Measurements from ENCODE around the gene RNU1-2. TPM values are rescaled to one million over a fixed set of nuclear protein-coding genes. Genes with fewer than 3 reads are reported as not detected.
"Not testable (repeated sequence)": the region's sequence is repeated elsewhere in the genome, so short reads cannot be mapped to it uniquely, and the experiment has no call there.

RNU1-2 gene
- total RNA-seq, 1 experiment from 2014 or later, result 1,606 TPM

- POLR2A ChIA-PET, result interaction anchor here (2.8 to 3.0 kb wide), 2 partner anchors 8 to 12 kb away, joined by 17 to 24 read pairs; no protein-coding TSS in a partner anchor
- no peak for DNase-seq (ENCODE audit: unreplicated experiment)
- TF ChIP-seq, protein P1, sequence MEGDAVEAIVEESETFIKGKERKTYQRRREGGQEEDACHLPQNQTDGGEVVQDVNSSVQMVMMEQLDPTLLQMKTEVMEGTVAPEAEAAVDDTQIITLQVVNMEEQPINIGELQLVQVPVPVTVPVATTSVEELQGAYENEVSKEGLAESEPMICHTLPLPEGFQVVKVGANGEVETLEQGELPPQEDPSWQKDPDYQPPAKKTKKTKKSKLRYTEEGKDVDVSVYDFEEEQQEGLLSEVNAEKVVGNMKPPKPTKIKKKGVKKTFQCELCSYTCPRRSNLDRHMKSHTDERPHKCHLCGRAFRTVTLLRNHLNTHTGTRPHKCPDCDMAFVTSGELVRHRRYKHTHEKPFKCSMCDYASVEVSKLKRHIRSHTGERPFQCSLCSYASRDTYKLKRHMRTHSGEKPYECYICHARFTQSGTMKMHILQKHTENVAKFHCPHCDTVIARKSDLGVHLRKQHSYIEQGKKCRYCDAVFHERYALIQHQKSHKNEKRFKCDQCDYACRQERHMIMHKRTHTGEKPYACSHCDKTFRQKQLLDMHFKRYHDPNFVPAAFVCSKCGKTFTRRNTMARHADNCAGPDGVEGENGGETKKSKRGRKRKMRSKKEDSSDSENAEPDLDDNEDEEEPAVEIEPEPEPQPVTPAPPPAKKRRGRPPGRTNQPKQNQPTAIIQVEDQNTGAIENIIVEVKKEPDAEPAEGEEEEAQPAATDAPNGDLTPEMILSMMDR (IDR thresholded peaks at IDR 0.05; ENCODE audit: unreplicated experiment), result no peak
- BruUV-seq (replicated peaks), result no TSS peak
- Mint-ChIP-seq H3K4me1 (ENCODE audit: insufficient read depth, unreplicated experiment) (peaks cover 18% of the 10 kb centered on the region), H3K27me3 (ENCODE audit: insufficient read depth, unreplicated experiment) (no peaks in the 10 kb centered on the region), H3K36me3 (ENCODE audit: insufficient read depth, unreplicated experiment) (no peaks in the 10 kb centered on the region), H3K27ac (ENCODE audit: low read depth, unreplicated experiment) (no peak overlapping the region), H3K4me3 (ENCODE audit: unreplicated experiment) (peak overlapping the region; percentile 77), H3K9me3 (ENCODE audit: unreplicated experiment) (no peaks in the 10 kb centered on the region)
- intact Hi-C loops (cut with micrococcal nuclease), result loop anchor here (5.0 kb wide), 1 partner anchor 134 kb away; no protein-coding TSS in a partner anchor
- CTCF ChIA-PET, result interaction anchor here (0.7 kb wide), 1 partner anchor 202 kb away, joined by 3 read pairs; no protein-coding TSS in a partner anchor
Observed at GRCh38 chr1:16913181-16913832, 17.5 kb downstream of the RNU1-2 start.

DNA sequence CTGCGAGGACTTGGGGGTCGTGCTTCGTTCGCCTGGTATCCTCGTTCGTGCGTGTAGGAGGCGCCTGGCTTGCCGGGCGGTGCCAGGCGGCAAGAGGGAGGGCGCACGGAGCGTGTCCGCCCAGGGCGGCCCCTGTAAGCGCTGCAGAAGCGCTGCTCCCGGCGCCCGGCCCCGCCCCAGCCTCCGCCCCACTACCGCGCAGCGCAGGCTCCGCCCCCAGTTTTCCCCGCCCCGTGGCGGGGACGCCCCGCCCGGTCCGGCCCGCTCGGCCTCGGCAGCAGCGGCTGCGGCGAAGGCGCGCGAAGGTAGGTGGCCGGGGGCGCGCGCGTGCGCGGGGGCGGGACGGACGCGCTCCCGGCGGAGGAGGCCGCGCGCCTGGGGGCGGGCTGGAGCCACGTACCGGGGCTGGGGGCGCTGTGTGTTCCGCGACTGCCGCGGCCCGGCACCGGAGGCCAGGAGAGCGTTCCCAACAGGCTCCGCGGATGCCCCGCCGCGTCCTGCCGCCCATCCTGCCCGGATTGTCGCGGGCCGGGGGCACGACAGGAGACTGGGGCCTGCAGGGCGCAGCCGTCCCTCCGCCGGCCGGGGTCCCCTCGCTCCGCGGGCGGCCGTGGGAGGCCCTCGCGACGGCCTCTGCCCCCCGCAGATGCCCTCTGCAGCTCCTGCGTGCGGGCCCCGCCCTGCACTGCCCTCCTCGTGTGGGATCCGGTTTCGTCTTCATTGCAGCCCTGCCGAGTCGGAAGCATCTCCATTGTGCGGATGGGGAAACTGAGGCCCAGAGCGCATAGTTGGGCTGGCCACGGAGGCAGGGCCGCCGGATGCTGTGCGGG lies 18.3 kb downstream of the RNU1-2 start:
- Mint-ChIP-seq H3K27ac (ENCODE audit: low read depth, unreplicated experiment) (peak overlapping the region; percentile 80), H3K9me3 (ENCODE audit: unreplicated experiment) (no peaks in the 10 kb centered on the region), H3K4me3 (ENCODE audit: unreplicated experiment) (peak overlapping the region; percentile 77), H3K36me3 (ENCODE audit: insufficient read depth, unreplicated experiment) (no peaks in the 10 kb centered on the region), H3K27me3 (ENCODE audit: insufficient read depth, unreplicated experiment) (no peaks in the 10 kb centered on the region), H3K4me1 (ENCODE audit: insufficient read depth, unreplicated experiment) (peaks cover 18% of the 10 kb centered on the region)
- intact Hi-C loops (cut with micrococcal nuclease), result loop anchor here (5.0 kb wide), 1 partner anchor 133 kb away; no protein-coding TSS in a partner anchor
- ChIA-PET CTCF (interaction anchor here (0.7 kb wide), 2 partner anchors 203 to 293 kb away, joined by 3 read pairs; no protein-coding TSS in a partner anchor), POLR2A (interaction anchor here (0.6 to 3.0 kb wide), 4 partner anchors 9 to 271 kb away, joined by 3 to 24 read pairs (median 10); no protein-coding TSS in a partner anchor)
- no TSS peak for BruUV-seq (replicated peaks)
- TF ChIP-seq, protein P1 (IDR thresholded peaks at IDR 0.05; ENCODE audit: unreplicated experiment), result peak; percentile 10
- peak; percentile 89 for DNase-seq (ENCODE audit: unreplicated experiment)

DNA sequence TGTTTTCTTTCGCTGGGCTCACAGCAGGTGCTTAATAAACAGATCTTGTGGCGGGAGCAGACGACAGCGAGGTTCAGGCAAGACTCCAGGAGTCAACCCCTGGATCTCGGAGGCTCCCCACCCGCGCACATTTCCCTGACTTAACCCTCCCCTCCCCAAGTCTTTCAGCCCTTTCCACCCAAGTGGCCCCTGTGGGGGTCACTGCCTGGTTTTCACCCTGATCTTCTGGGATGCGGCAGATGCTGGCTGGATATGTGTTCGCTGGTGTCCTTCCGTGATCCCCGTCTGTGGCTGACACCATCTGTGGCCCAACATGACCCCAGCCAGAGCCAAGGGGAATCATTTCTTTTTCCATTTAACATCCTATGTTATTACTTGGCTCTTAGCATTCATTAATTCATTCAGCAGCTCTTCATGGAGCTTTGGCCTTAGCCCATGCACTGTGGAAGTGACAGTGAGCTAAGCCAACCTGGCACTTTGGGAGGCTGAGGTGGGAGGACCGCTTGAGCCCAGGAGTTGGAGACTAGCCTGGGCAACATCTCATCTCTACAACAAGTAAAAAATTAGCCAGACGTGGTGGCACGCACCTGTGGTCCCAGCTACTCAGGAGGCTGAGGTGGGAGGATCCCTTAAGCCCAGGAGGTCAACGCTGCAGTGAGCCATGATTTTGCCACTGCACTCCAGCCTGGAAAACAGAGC lies 19.3 kb downstream of the RNU1-2 start:
- H3K9me3 Mint-ChIP-seq (ENCODE audit: unreplicated experiment); DNase-seq (ENCODE audit: unreplicated experiment); H3K36me3 Mint-ChIP-seq (ENCODE audit: insufficient read depth, unreplicated experiment); H3K27me3 Mint-ChIP-seq (ENCODE audit: insufficient read depth, unreplicated experiment): not testable (repeated sequence)
- CTCF ChIA-PET, result interaction anchor here (0.6 to 1.1 kb wide), 5 partner anchors 10 to 294 kb away, joined by 3 to 8 read pairs (median 4); no protein-coding TSS in a partner anchor
- H3K27ac Mint-ChIP-seq (ENCODE audit: low read depth, unreplicated experiment), result peak overlapping the region; percentile 80
- TSS peak; percentile 33 for BruUV-seq (replicated peaks)
- intact Hi-C loops (cut with micrococcal nuclease), result loop anchor here (5.0 kb wide), 1 partner anchor 132 kb away; no protein-coding TSS in a partner anchor
- peak overlapping the region; percentile 77 for H3K4me3 Mint-ChIP-seq (ENCODE audit: unreplicated experiment)
- peaks cover 13% of the 10 kb centered on the region for H3K4me1 Mint-ChIP-seq (ENCODE audit: insufficient read depth, unreplicated experiment)
- POLR2A ChIA-PET, result interaction anchor here (0.6 to 3.0 kb wide), 5 partner anchors 9 to 299 kb away, joined by 3 to 24 read pairs (median 4); no protein-coding TSS in a partner anchor

GRCh38 chr1:16915627-16915973 lies 19.8 kb downstream of the RNU1-2 start:
- Mint-ChIP-seq H3K36me3 (ENCODE audit: insufficient read depth, unreplicated experiment) (no peaks in the 10 kb centered on the region), H3K27me3 (ENCODE audit: insufficient read depth, unreplicated experiment) (no peaks in the 10 kb centered on the region), H3K9me3 (ENCODE audit: unreplicated experiment) (no peaks in the 10 kb centered on the region), H3K4me1 (ENCODE audit: insufficient read depth, unreplicated experiment) (peaks cover 12% of the 10 kb centered on the region), H3K4me3 (ENCODE audit: unreplicated experiment) (peak overlapping the region; percentile 77), H3K27ac (ENCODE audit: low read depth, unreplicated experiment) (no peak overlapping the region)
- ChIA-PET CTCF (interaction anchor here (0.6 to 1.1 kb wide), 4 partner anchors 9 to 139 kb away, joined by 3 to 8 read pairs (median 4); no protein-coding TSS in a partner anchor), POLR2A (interaction anchor here (0.6 to 3.0 kb wide), 3 partner anchors 10 to 299 kb away, joined by 4 to 24 read pairs (median 17); no protein-coding TSS in a partner anchor)
- DNase-seq (ENCODE audit: unreplicated experiment), result no peak
- intact Hi-C loops (cut with micrococcal nuclease), result no loop called here
- BruUV-seq (replicated peaks), result no TSS peak
- TF ChIP-seq, protein P1 (IDR thresholded peaks at IDR 0.05; ENCODE audit: unreplicated experiment), result no peak

DNA sequence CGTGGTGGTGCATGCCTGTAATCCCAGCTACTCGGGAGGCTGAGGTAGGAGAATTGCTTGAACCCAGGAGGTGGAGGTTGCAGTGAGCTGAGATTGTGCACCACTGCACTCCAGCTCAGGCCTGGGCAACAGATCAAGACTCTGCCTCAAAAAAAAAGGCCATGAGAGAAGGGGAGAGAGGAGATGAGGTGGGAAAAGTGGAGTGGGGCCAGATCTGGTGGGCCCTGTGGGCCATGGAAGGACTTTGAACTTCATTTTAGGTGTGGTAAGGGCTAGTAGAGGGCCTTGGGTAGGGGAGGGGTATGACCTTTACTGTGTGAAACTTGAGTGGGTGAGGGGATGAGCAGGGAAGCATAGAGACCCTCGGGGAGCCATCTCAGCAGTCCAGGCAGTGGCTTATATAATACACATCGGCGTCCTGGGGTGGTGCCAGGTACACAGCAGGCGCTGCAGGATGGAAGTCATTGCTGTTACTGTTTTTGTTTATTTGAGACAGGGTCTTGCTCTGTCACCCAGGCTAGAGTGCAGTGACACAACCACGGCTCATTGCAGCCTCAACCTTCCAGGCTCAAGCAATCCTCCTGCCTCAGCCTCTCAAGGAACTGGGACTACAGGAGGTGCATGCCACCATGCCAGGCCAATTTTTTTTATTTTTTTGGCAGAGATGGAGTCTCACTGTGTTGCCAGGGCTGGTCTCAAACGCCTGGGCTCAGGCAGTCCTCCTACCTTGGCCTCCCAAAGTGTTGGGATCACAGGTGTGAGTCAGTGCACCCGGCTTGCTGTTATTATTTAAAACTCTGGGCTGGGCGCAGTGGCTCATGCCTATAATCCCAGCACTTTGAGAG lies 20.5 kb downstream of the RNU1-2 start:
- H3K4me1 Mint-ChIP-seq (ENCODE audit: insufficient read depth, unreplicated experiment), result peaks cover 14% of the 10 kb centered on the region
- intact Hi-C loops (cut with micrococcal nuclease); H3K27me3 Mint-ChIP-seq (ENCODE audit: insufficient read depth, unreplicated experiment); DNase-seq (ENCODE audit: unreplicated experiment); H3K9me3 Mint-ChIP-seq (ENCODE audit: unreplicated experiment); H3K4me3 Mint-ChIP-seq (ENCODE audit: unreplicated experiment); BruUV-seq (replicated peaks); H3K36me3 Mint-ChIP-seq (ENCODE audit: insufficient read depth, unreplicated experiment): not testable (repeated sequence)
- CTCF ChIA-PET, result interaction anchor here (0.6 to 1.1 kb wide), 2 partner anchors 9 to 139 kb away, joined by 3 to 8 read pairs; no protein-coding TSS in a partner anchor
- H3K27ac Mint-ChIP-seq (ENCODE audit: low read depth, unreplicated experiment), result peak overlapping the region; percentile 14
- POLR2A ChIA-PET, result interaction anchor here (0.6 to 2.8 kb wide), 2 partner anchors 11 to 300 kb away, joined by 4 to 24 read pairs; no protein-coding TSS in a partner anchor

Data from MCF 10A (cell line).